ENCODE measurements around the gene RPP25. TPM values are rescaled to one million over a fixed set of nuclear protein-coding genes. Genes with fewer than 3 reads are reported as not detected.

Gene RPP25
- total and polyA plus RNA-seq, 8 donors: 4.0 to 14.1 (median 7.6) TPM

GRCh38 chr15:74957476-74958035, 984 bp upstream of the RPP25 start:
- Histone ChIP-seq H3K27me3 (peaks cover 0 to 68% of the 10 kb centered on the region in 2 donors), H3K4me3 (peak overlapping the region; percentile 57 to 59), H3K36me3 (no peaks in the 10 kb centered on the region), H3K4me1 (peaks cover 19 to 53% of the 10 kb centered on the region in 2 donors), H3K9me3 (no peaks in the 10 kb centered on the region), H3K27ac (peak overlapping the region; percentile 77 to 90)
- DNase-seq (no peak), ATAC-seq (no peak)
- intact Hi-C loops (cut with DNase I): loop anchor here in 1 of 2 donors (10.0 kb wide), 1 partner anchor 323 kb away; no protein-coding TSS in a partner anchor
- TF ChIP-seq, protein P1, sequence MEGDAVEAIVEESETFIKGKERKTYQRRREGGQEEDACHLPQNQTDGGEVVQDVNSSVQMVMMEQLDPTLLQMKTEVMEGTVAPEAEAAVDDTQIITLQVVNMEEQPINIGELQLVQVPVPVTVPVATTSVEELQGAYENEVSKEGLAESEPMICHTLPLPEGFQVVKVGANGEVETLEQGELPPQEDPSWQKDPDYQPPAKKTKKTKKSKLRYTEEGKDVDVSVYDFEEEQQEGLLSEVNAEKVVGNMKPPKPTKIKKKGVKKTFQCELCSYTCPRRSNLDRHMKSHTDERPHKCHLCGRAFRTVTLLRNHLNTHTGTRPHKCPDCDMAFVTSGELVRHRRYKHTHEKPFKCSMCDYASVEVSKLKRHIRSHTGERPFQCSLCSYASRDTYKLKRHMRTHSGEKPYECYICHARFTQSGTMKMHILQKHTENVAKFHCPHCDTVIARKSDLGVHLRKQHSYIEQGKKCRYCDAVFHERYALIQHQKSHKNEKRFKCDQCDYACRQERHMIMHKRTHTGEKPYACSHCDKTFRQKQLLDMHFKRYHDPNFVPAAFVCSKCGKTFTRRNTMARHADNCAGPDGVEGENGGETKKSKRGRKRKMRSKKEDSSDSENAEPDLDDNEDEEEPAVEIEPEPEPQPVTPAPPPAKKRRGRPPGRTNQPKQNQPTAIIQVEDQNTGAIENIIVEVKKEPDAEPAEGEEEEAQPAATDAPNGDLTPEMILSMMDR (IDR thresholded peaks at IDR 0.05): no peak

GRCh38 chr15:74955796-74956647, 550 bp downstream of the RPP25 start:
- TF ChIP-seq, protein P1 (IDR thresholded peaks at IDR 0.05): peak; percentile 21 to 33
- Histone ChIP-seq H3K9me3 (no peaks in the 10 kb centered on the region), H3K27me3 (peaks cover 0 to 61% of the 10 kb centered on the region in 2 donors), H3K27ac (peak overlapping the region; percentile 77 to 90), H3K4me1 (peaks cover 19 to 53% of the 10 kb centered on the region in 2 donors), H3K4me3 (peak overlapping the region; percentile 57 to 59), H3K36me3 (no peaks in the 10 kb centered on the region)
- ATAC-seq: peak; percentile 66
- peak; percentile 62 to 94 (median 84) for DNase-seq
- intact Hi-C loops (cut with DNase I): loop anchor here in 1 of 2 donors (10.0 kb wide), 1 partner anchor 321 kb away; no protein-coding TSS in a partner anchor

GRCh38 chr15:74955017-74955416, 1.6 kb downstream of the RPP25 start:
- DNase-seq (no peak), ATAC-seq (no peak)
- H3K27ac ChIP-seq: no peak overlapping the region
- peak overlapping the region in 1 of 2 donors; percentile 59 for H3K4me3 ChIP-seq
- peaks cover 0 to 51% of the 10 kb centered on the region in 2 donors for H3K27me3 ChIP-seq
- H3K9me3 ChIP-seq: no peaks in the 10 kb centered on the region
- TF ChIP-seq, protein P1 (IDR thresholded peaks at IDR 0.05): no peak
- peaks cover 19 to 53% of the 10 kb centered on the region in 2 donors for H3K4me1 ChIP-seq
- intact Hi-C loops (cut with DNase I): loop anchor here in 1 of 2 donors (10.0 kb wide), 1 partner anchor 320 kb away; no protein-coding TSS in a partner anchor
- no peaks in the 10 kb centered on the region for H3K36me3 ChIP-seq

DNA sequence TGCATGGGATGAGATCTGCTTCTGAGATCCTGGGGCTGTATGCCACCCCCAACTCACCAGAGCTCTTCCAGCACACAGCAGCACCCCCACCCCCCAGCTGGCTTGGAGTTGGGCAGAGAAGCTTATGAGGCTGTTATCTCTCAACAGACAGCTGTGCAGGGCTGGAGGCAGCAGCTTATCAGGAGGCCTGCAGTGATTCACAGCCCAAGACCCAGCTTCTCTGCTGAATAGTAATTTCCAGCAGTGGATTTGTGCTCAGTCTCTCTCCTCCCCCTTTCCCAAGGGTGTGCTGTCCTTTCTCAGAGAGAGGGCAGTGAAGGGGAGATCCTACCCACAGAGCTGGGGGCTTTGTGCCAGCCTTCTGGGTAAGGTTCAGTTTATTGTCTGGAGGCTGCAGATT, 2.1 kb downstream of the RPP25 start:
- TF ChIP-seq, protein P1 (IDR thresholded peaks at IDR 0.05): no peak
- Histone ChIP-seq H3K27ac (no peak overlapping the region), H3K27me3 (peaks cover 0 to 46% of the 10 kb centered on the region in 2 donors), H3K9me3 (no peaks in the 10 kb centered on the region), H3K36me3 (no peaks in the 10 kb centered on the region), H3K4me1 (peaks cover 19 to 53% of the 10 kb centered on the region in 2 donors), H3K4me3 (peak overlapping the region in 1 of 2 donors; percentile 59)
- DNase-seq (peak in 2 of 4 donors; percentile 73 to 87), ATAC-seq (no peak)
- intact Hi-C loops (cut with DNase I): loop anchor here in 1 of 2 donors (5.0 to 10.0 kb wide), 2 partner anchors 182 to 320 kb away; no protein-coding TSS in a partner anchor

DNA sequence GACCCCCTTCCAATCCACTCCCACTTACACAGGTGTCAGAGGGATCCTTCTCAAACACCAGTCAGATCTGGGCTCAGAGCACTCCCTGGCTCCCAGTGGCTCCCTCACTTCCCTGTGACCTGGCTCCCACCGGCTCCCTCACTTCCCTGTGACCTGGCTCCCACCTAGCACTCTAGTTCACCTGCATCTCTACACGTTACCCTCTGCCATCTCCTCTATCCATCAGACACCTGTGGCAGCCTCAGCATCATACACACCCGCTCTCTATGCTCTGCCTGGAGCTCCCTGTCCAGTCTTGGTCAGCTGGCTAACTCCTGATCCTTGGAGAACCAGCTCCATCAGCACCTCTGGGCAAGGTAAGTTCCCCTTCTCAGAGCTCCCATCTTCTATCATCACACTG, 5.6 kb downstream of the RPP25 start:
- Histone ChIP-seq H3K4me1 (peaks cover 15 to 21% of the 10 kb centered on the region in 2 donors), H3K36me3 (no peaks in the 10 kb centered on the region), H3K27me3 (peaks cover 0 to 11% of the 10 kb centered on the region in 2 donors), H3K4me3 (no peak overlapping the region), H3K9me3 (no peaks in the 10 kb centered on the region), H3K27ac (no peak overlapping the region)
- TF ChIP-seq, protein P1 (IDR thresholded peaks at IDR 0.05): no peak
- DNase-seq: no peak
- no peak for ATAC-seq
- intact Hi-C loops (cut with DNase I): loop anchor here in 1 of 2 donors (5.0 to 10.0 kb wide), 2 partner anchors 179 to 316 kb away; no protein-coding TSS in a partner anchor
